NB4 (cell line): ENCODE data around the gene SIM2.

Source experiments
- DNase-seq: peaks from one replicate; pipeline ENCODE4 v3.0.0; 2010; ENCODE audit warnings: low read depth
- H3K4me3 ChIP-seq: one replicate; pipeline ENCODE4 v1.5.1; 2011; ENCODE audit warnings: mild to moderate bottlenecking, low read depth, low read length, moderate library complexity
- CTCF ChIP-seq: IDR thresholded peaks from one replicate; pipeline ENCODE4 v1.5.1; 2012; ENCODE audit warnings: low read depth, low read length
- MYC ChIP-seq: IDR thresholded peaks from 2 replicates; pipeline ENCODE4 v1.6.1; 2011; ENCODE audit warnings: low read depth, low read length
- POLR2A ChIP-seq: IDR thresholded peaks from 2 replicates; pipeline ENCODE4 v1.6.1; 2011; ENCODE audit warnings: mild to moderate bottlenecking; ENCODE audit not compliant: insufficient read length; ENCODE audit errors: extremely low read depth
- TF ChIP-seq, protein P1 (sequence below): IDR thresholded peaks from 2 replicates; pipeline ENCODE4 v1.6.1; 2011; ENCODE audit warnings: low read depth, low read length

SIM2 gene

GRCh38 chr21:36678538-36678937 is 20.4 kb upstream of the SIM2 start:
- DNase-seq: no peak
- TF ChIP-seq CTCF (no peak), MYC (no peak), POLR2A (no peak)
- TF ChIP-seq, protein P1, sequence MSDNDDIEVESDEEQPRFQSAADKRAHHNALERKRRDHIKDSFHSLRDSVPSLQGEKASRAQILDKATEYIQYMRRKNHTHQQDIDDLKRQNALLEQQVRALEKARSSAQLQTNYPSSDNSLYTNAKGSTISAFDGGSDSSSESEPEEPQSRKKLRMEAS: no peak
- no peak overlapping the region for H3K4me3 ChIP-seq

DNA sequence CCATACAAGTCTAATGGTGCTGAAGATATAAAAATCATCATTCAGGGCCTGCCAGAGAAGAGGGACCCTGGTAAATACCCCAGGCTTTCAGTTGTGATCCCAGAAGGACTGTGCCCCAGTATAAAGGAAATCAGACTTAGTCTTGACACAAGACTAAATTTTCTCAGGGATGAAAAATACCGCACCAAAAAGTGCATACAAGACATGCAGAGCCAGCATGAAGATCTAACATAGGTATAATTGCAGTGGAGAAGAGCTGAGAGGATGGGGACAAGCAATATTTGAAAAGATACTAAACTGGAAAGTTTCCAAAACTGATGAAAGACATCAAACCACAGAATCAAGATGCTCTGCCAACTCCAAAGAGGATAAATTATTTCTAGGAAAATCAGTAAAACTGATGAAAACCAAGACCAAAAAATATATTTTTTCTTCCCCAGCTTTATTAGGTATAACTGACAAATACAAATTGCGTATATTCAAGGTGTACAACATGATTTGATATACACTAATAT is 17.7 kb upstream of the SIM2 start:
- TF ChIP-seq POLR2A (no peak), MYC (no peak), CTCF (no peak)
- TF ChIP-seq, protein P1: no peak
- DNase-seq: no peak

GRCh38 chr21:36684957-36685714 is 13.8 kb upstream of the SIM2 start:
- TF ChIP-seq, protein P1: no peak
- DNase-seq: no peak

More for the DNA sequence above, 17.7 kb upstream of the SIM2 start:
- no peak overlapping the region for H3K4me3 ChIP-seq

GRCh38 chr21:36686955-36687354 is 12.0 kb upstream of the SIM2 start:
- H3K4me3 ChIP-seq: no peak overlapping the region
- TF ChIP-seq MYC (no peak), CTCF (no peak)
- no peak for DNase-seq

More at GRCh38 chr21:36684957-36685714, 13.8 kb upstream of the SIM2 start:
- no peak overlapping the region for H3K4me3 ChIP-seq

DNA sequence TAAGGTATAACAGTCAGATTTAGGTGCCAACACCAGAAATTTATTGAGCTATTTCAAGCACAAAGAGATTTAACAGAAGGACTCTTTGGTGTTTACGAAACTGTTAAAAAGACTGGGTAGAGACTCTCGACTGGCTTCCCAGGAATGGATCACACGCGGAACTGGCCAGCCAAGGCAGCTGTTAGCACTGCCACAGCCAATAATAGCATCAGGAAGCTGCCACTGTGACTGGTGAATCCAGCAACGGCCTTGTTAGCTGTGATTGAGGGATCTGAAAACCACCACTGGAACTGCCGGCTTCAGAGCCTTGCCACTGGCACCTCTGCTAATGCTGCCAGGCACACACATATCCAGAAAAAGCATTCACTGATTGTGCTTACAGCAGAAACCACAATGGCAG is 10.6 kb upstream of the SIM2 start:
- no peak overlapping the region for H3K4me3 ChIP-seq
- no peak for TF ChIP-seq MYC
- TF ChIP-seq POLR2A: no peak
- TF ChIP-seq CTCF: no peak
- TF ChIP-seq, protein P1: no peak
- DNase-seq: no peak

DNA sequence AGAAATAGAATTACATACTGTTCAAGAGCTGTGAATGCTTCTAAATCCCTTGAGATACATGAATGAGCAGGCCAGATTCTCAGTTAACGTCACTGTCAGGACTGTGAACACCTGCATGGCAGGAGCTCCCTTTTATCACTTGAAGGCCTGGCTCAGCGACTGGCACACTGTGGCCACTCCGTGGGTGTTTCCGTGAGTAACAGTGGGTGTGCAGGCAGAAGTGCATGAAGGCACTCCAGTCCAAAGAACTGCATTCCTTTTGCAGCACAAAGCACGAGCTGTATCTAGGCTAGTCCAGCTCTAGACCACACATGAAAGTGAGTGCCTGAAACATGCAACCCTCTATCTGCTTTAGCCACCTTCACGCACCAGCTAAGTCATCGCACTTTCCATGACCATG is 9.6 kb upstream of the SIM2 start:
- no peak for DNase-seq
- TF ChIP-seq CTCF (no peak), MYC (no peak), POLR2A (no peak)
- TF ChIP-seq, protein P1: no peak
- no peak overlapping the region for H3K4me3 ChIP-seq
